ENCODE results near the gene KCNK4. TPM values are rescaled to one million over a fixed set of nuclear protein-coding genes. Genes with fewer than 3 reads are reported as not detected.

KCNK4 gene
- total and polyA plus RNA-seq, 12 donors = 0.10 to 0.54 TPM; not detected in 10

DNA sequence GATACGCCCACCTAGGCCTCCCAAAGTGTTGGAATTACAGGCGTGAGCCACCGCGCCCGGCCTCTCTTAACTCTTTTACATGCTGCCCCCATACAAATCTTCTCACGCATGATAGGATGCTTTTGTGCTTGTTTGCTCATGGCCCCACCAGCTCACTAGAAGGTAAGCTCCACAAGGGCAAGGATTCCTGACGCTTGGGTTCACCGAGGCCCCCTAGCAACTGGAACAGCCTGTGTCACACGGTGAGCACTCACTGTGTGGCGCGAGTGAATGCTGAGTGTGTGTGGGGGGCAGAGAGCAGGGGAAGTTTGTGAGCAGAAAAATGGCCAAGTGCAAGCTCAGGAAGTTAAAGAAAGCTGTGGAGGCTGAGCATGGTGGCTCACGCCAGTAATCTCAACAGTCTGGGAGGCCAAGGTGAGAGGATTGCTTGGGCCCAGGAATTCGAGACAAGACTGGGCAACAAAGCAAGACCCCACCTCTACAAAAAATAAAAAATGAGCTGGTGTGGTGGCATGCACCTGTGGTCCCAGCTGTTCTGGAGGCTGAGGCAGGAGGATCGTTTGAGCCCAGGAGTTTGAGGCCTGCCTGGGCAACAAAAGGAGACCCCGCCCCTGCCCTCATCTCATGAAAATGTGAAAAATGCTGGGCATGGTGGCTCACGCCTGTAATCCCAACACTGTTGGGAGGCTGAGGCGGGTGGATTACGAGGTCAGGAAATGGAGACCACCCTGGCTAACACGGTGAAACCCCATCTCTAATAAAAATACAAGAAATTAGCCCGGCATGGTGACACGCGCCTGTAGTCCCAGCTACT, 8.9 kb upstream of the KCNK4 start:
- WGBS, 4 donors = 92 to 96% (median 95%) methylated on average over 22 of the region's 22 CpGs
- Histone ChIP-seq H3K4me3 (no peak overlapping the region), H3K9me3 (replicated peaks in 1 of 3) (no peaks in the 10 kb centered on the region), H3K4me1 (replicated peaks in 1 of 2) (peaks cover 15 to 19% of the 10 kb centered on the region in 2 donors), H3K27me3 (no peaks in the 10 kb centered on the region), H3K36me3 (replicated peaks in 1 of 2) (peaks cover 0 to 17% of the 10 kb centered on the region in 2 donors), H3K27ac (no peak overlapping the region)
- intact Hi-C loops (cut with DNase I) = no loop called here
- no peak for TF ChIP-seq POLR2A (IDR thresholded peaks at IDR 0.05)
- TF ChIP-seq, protein P1, sequence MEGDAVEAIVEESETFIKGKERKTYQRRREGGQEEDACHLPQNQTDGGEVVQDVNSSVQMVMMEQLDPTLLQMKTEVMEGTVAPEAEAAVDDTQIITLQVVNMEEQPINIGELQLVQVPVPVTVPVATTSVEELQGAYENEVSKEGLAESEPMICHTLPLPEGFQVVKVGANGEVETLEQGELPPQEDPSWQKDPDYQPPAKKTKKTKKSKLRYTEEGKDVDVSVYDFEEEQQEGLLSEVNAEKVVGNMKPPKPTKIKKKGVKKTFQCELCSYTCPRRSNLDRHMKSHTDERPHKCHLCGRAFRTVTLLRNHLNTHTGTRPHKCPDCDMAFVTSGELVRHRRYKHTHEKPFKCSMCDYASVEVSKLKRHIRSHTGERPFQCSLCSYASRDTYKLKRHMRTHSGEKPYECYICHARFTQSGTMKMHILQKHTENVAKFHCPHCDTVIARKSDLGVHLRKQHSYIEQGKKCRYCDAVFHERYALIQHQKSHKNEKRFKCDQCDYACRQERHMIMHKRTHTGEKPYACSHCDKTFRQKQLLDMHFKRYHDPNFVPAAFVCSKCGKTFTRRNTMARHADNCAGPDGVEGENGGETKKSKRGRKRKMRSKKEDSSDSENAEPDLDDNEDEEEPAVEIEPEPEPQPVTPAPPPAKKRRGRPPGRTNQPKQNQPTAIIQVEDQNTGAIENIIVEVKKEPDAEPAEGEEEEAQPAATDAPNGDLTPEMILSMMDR (IDR thresholded peaks at IDR 0.05) = no peak
- DNase-seq = no peak

DNA sequence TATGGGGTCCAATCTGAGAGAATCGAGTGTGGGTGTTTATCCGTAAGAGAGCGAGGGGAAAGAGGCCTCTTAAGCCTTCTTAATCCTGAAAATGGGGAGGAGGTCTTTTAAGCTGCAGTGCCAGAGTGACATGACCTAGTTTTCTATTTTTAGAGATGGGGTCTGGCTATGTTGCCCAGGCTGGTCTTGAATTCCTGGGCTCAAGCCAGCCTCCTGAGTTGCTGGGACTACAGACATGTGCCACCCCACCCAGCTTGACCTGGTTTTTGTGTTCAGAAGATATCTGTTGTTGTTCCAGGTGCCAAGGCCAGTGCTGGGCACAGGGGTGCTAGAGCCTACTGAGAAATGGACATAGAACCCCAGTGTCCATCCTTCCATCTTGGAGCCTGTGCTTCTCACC, 8.0 kb upstream of the KCNK4 start:
- H3K36me3 ChIP-seq (replicated peaks in 1 of 2) = peaks cover 0 to 11% of the 10 kb centered on the region in 2 donors
- WGBS, 4 donors = 90 to 94% (median 93%) methylated on average over 3 of the region's 3 CpGs
- H3K27me3 ChIP-seq = no peaks in the 10 kb centered on the region
- H3K4me1 ChIP-seq (replicated peaks in 1 of 2) = peaks cover 15 to 19% of the 10 kb centered on the region in 2 donors
- intact Hi-C loops (cut with DNase I) = no loop called here
- DNase-seq = no peak
- H3K27ac ChIP-seq = no peak overlapping the region
- H3K4me3 ChIP-seq = no peak overlapping the region
- H3K9me3 ChIP-seq (replicated peaks in 1 of 3) = no peaks in the 10 kb centered on the region
- TF ChIP-seq, protein P1 (IDR thresholded peaks at IDR 0.05) = no peak

DNA sequence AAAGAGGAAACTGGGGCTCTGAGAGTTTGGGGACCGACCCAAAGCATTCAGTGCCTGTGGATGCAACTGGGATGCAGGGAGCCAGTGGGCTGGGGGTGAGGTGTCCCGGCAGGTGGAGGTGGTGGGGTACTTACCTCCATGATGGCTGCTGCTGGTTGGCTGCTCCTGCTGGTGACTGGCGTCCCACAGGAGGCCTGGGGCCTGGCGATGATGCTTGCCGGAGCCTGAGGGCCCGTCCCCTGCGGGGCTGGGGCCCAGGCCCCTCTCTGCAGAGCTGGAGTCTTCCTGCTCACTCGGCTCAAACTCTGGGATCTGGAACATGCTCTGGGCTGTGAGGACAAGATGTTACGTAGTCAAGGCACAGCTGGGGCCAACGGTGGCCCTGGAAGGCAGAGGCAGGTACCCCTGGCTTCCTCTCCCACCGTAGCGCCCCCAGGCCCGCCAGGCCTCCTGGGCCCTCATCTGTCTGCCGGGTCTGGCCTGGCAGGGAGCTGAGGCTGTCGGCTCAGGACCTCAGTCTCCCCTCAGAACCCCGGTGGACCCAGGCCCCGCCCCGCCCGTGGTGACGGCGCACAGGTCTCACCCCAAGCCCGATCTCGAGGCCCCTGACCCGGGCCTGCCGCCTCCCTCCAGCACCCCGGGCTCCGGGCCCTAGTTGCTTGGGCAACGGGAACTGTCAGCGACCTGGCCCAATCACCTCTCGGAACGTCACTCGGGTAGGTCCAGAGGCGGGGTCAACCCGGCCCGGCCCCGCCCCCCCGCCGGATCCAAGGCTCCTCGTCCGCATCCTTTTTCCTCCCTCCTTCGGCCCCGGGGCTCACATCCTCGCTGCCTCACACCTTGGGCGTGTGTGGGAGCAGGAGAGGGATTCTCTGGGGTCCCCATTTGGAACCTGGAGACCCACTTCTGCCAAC, 6.8 kb upstream of the KCNK4 start, which contains the start of gene BAD:
Gene BAD (minus strand): TSS at position 618 of the 914 bp plus-strand sequence. CDS start 297 bp downstream, at position 321.
- intact Hi-C loops (cut with DNase I) = no loop called here
- peak in 1 of 2 donors; percentile 55 for TF ChIP-seq POLR2A (IDR thresholded peaks at IDR 0.05)
- TF ChIP-seq, protein P1 (IDR thresholded peaks at IDR 0.05) = no peak
- Histone ChIP-seq H3K9me3 (replicated peaks in 1 of 3) (no peaks in the 10 kb centered on the region), H3K27ac (peak within 1 kb of the TSS; percentile 77 to 94 (median 87)), H3K4me3 (peak within 1 kb of the TSS; percentile 57 to 93 (median 75)), H3K36me3 (replicated peaks in 1 of 2) (peaks cover 0 to 3% of the 10 kb centered on the region in 2 donors), H3K27me3 (no peaks in the 10 kb centered on the region), H3K4me1 (replicated peaks in 1 of 2) (peaks cover 15 to 19% of the 10 kb centered on the region in 2 donors)
- DNase-seq = peak; percentile 96 to 98 (median 97)
- 2 to 52% (median 6%) methylated on average over 2 to 44 of the region's 44 CpGs for WGBS, 4 donors

Data from adrenal gland (tissue), 12 donors.